BJ (cell line): Measurements from ENCODE around the gene U2AF1L4. TPM values are rescaled to one million over a fixed set of nuclear protein-coding genes. Genes with fewer than 3 reads are reported as not detected.
A peak's percentile ranks its signal among the peaks of the same experiment; 100 is the strongest.

Experiments used
- CTCF ChIA-PET: fragments of 350-600 bp; formaldehyde crosslinking; extraction: SDS; loops from one replicate; lab custom pipeline; 2021; ENCODE audit warnings: antibody characterized with exemption, inconsistent platforms; lab: Yijun Ruan, JAX
- POLR2A ChIA-PET: fragments of 300-600 bp; sonication (Branson Sonifier 250); formaldehyde crosslinking; extraction: SDS; loops from one replicate; lab custom pipeline; 2021; ENCODE audit warnings: antibody characterized with exemption; lab: Charles Lee
- DNase-seq: peaks from one replicate; pipeline ENCODE4 v3.0.0-alpha.2; 2011; ENCODE audit warnings: low read depth
- H3K27me3 ChIP-seq: 2 replicates; pipeline ENCODE4 v1.6.0; 2011; ENCODE audit warnings: low read length; ENCODE audit not compliant: control insufficient read depth, insufficient read depth
- H3K36me3 ChIP-seq: 2 replicates; pipeline ENCODE4 v1.5.1; 2011; ENCODE audit warnings: low read length; ENCODE audit not compliant: control insufficient read depth, insufficient read depth
- H3K4me3 ChIP-seq: 2 replicates; pipeline ENCODE4 v1.5.1; 2011; ENCODE audit warnings: low read depth, mild to moderate bottlenecking, control low read depth, low read length
- polyA minus RNA-seq: library from RNA; depleted of rRNA, polyadenylated mRNA; stranded (reverse); fragments of >200 nt; gene quantifications from 2 replicates; pipeline ENCODE4 v1.2.3, GENCODE V29; 2011; rRNA and poly(A)+ RNA removed
- polyA plus RNA-seq: library from polyadenylated mRNA; depleted of rRNA; stranded (reverse); fragments of >200 nt; gene quantifications from 2 replicates; pipeline ENCODE4 v1.2.3, GENCODE V29; 2011; rRNA removed
- TF ChIP-seq, protein P1 (sequence below): IDR thresholded peaks from 2 replicates; pipeline ENCODE4 v1.5.1; 2011; ENCODE audit warnings: low read depth, mild to moderate bottlenecking, control low read depth, inconsistent platforms, low read length, moderate library complexity; ENCODE audit not compliant: insufficient read depth

The U2AF1L4 gene
- polyA plus RNA-seq = 18.3 and 20.3 TPM in 2 replicates
- 6.8 and 12.8 TPM in 2 replicates for polyA minus RNA-seq

DNA sequence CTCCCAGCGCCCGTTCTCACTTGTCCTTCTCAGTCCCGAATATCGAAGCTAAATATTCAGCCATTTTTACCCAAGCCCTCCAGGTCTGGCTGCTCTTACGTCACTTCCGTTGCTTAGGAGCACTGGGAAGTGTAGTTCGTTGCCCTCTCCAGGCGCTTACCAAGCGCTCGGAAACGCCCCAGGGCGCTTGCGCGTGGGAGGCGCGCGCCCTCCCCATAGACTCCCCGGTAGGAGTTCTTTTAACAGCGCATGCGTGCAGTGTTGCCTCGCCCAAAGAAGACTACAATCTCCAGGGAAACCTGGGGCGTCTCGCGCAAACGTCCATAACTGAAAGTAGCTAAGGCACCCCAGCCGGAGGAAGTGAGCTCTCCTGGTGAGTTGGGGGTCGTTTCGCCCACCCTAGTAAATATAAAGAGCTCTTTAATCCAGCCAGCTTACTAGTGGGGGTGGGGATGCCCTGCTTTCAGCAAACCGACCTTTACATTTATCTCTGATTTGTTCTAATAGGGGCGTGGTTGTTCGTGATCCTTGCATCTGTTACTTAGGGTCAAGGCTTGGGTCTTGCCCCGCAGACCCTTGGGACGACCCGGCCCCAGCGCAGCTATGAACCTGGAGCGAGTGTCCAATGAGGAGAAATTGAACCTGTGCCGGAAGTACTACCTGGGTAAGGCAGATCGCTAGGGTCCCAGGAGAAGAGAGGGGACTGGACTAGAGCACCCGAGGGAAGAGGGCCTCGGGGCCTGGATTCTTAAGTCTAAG, at the start of gene U2AF1L4, which contains the start of gene PSENEN:
Gene U2AF1L4 (minus strand): TSS at position 91 of the 759 bp plus-strand sequence. CDS start 27 bp downstream, at position 64.
Gene PSENEN (plus strand): TSS at position 324 of the 759 bp plus-strand sequence. CDS start 280 bp downstream, at position 604.
- Histone ChIP-seq H3K36me3 (peaks cover 7% of the 10 kb centered on the region), H3K27me3 (no peaks in the 10 kb centered on the region), H3K4me3 (peak within 1 kb of the TSS; percentile 89)
- ChIA-PET POLR2A (no interaction called here), CTCF (interaction anchor here (0.6 to 1.7 kb wide), 6 partner anchors 15 to 431 kb away, joined by 3 to 4 read pairs (median 4); no protein-coding TSS in a partner anchor)
- peak; percentile 98 for DNase-seq
- TF ChIP-seq, protein P1, sequence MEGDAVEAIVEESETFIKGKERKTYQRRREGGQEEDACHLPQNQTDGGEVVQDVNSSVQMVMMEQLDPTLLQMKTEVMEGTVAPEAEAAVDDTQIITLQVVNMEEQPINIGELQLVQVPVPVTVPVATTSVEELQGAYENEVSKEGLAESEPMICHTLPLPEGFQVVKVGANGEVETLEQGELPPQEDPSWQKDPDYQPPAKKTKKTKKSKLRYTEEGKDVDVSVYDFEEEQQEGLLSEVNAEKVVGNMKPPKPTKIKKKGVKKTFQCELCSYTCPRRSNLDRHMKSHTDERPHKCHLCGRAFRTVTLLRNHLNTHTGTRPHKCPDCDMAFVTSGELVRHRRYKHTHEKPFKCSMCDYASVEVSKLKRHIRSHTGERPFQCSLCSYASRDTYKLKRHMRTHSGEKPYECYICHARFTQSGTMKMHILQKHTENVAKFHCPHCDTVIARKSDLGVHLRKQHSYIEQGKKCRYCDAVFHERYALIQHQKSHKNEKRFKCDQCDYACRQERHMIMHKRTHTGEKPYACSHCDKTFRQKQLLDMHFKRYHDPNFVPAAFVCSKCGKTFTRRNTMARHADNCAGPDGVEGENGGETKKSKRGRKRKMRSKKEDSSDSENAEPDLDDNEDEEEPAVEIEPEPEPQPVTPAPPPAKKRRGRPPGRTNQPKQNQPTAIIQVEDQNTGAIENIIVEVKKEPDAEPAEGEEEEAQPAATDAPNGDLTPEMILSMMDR = no peak

- POLR2A ChIA-PET = no interaction called here
- TF ChIP-seq, protein P1 = no peak
- no peaks in the 10 kb centered on the region for H3K36me3 ChIP-seq
- no peak overlapping the region for H3K4me3 ChIP-seq
- DNase-seq = no peak
- peaks cover 8% of the 10 kb centered on the region; the same call in 1 of the 2 replicates for H3K27me3 ChIP-seq
- CTCF ChIA-PET = no interaction called here
Observed at GRCh38 chr19:35793381-35794165, 48.4 kb upstream of the U2AF1L4 start.

DNA sequence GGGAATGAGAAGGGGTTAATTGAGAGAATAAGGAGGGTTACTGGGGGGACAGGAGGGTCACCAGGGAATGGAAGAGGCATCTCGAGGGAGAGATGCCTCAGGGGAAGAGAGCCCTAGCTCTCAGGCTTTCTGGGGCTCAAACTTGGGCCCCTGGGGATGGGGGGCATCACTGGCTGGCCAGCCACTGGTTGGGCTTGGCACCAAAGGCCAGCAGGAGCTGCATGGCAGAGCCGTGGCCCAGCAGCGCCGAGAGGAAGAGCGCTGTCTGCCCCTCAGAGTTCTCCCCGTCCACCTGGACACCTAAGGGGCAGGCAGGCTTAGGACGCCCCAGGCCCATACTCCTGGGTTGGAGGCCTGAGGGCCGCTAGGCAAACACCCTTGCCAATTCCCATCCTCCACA, 47.7 kb upstream of the U2AF1L4 start:
- ChIA-PET POLR2A (no interaction called here), CTCF (no interaction called here)
- H3K36me3 ChIP-seq = no peaks in the 10 kb centered on the region
- H3K4me3 ChIP-seq = no peak overlapping the region
- H3K27me3 ChIP-seq = peaks cover 8% of the 10 kb centered on the region; the same call in 1 of the 2 replicates
- TF ChIP-seq, protein P1 = no peak
- DNase-seq = no peak

DNA sequence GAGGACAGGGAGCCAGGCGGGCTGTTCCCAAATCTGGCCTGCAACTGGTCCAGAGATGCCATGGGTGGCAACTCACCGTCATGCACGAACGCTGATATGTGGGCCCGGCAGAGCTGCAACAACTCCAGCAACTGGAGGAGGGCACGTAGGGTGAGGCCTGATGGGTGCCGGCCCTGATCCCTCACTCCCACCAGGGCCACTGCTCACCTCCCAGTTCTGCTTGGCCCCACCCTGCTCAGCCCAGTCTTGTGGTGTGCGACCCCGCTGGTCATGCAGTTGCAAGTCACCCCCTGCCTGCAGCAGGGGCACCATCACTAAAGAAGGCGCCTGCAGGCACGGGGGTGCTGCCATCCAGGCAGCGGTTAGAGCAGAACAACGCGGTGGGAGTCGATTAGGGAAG, 47.1 kb upstream of the U2AF1L4 start:
- Histone ChIP-seq H3K27me3 (peaks cover 5% of the 10 kb centered on the region; the same call in 1 of the 2 replicates), H3K36me3 (no peaks in the 10 kb centered on the region), H3K4me3 (no peak overlapping the region)
- no peak for DNase-seq
- TF ChIP-seq, protein P1 = no peak
- CTCF ChIA-PET = no interaction called here
- POLR2A ChIA-PET = no interaction called here
